Measurements from ENCODE around the gene SLC35B1.

SLC35B1 gene

GRCh38 chr17:49715216-49715615 is 7.5 kb upstream of the SLC35B1 start:
- DNase-seq (ENCODE audit: low read depth): no peak
- H3K4me3 ChIP-seq (ENCODE audit: low read depth, low read length): no peak overlapping the region
- no peak for TF ChIP-seq CTCF (conservative IDR thresholded peaks at IDR 0.05; ENCODE audit: low read depth, low read length)

GRCh38 chr17:49708515-49709183 is 885 bp upstream of the SLC35B1 start:
- no peak for TF ChIP-seq CTCF (conservative IDR thresholded peaks at IDR 0.05; ENCODE audit: low read depth, low read length)
- DNase-seq (ENCODE audit: low read depth): no peak
- H3K4me3 ChIP-seq (ENCODE audit: low read depth, low read length): peak overlapping the region; percentile 47

- peak; percentile 17 for TF ChIP-seq CTCF (conservative IDR thresholded peaks at IDR 0.05; ENCODE audit: low read depth, low read length)
- peak; percentile 22 for DNase-seq (ENCODE audit: low read depth)
Measured at GRCh38 chr17:49707246-49707607, 537 bp downstream of the SLC35B1 start.

GRCh38 chr17:49705254-49705653 is 2.5 kb downstream of the SLC35B1 start:
- H3K4me3 ChIP-seq (ENCODE audit: low read depth, low read length): no peak overlapping the region
- TF ChIP-seq CTCF (conservative IDR thresholded peaks at IDR 0.05; ENCODE audit: low read depth, low read length): no peak
- DNase-seq (ENCODE audit: low read depth): no peak

More at GRCh38 chr17:49707246-49707607, 537 bp downstream of the SLC35B1 start:
- peak overlapping the region; percentile 92 for H3K4me3 ChIP-seq (ENCODE audit: low read depth, low read length)

GRCh38 chr17:49703557-49704277 is 4.0 kb downstream of the SLC35B1 start:
- peak; percentile 77 for TF ChIP-seq CTCF (conservative IDR thresholded peaks at IDR 0.05; ENCODE audit: low read depth, low read length)
- H3K4me3 ChIP-seq (ENCODE audit: low read depth, low read length): no peak overlapping the region
- peak; percentile 81 for DNase-seq (ENCODE audit: low read depth)

GRCh38 chr17:49700960-49701359 is 6.8 kb downstream of the SLC35B1 start:
- no peak overlapping the region for H3K4me3 ChIP-seq (ENCODE audit: low read depth, low read length)
- no peak for TF ChIP-seq CTCF (conservative IDR thresholded peaks at IDR 0.05; ENCODE audit: low read depth, low read length)

More at GRCh38 chr17:49700960-49701359, 6.8 kb downstream of the SLC35B1 start:
- DNase-seq (ENCODE audit: low read depth): no peak

Data from choroid plexus epithelial cell (primary cell).